WTC11 (cell line): ENCODE measurements around the gene CIT. TPM values are rescaled to one million over a fixed set of nuclear protein-coding genes. Genes with fewer than 3 reads are reported as not detected.

ENCODE experiments used
- ATAC-seq: fragments of 200-7000 bp; cut with Tn5 transposase; 2 replicates; pipeline ENCODE4 v1.10.0; 2021; ENCODE audit warnings: mild to moderate bottlenecking, moderate library complexity
- Bru-seq: library from RNA; stranded (reverse); fragments of 400-500 nt; gene quantifications from one replicate; lab custom pipeline; 2021; lab: Mats Ljungman, UMichigan
- CTCF ChIA-PET: fragments of 300-600 bp; sonication (Branson Sonifier 250); formaldehyde crosslinking; loops from one replicate; lab custom pipeline; 2021; ENCODE audit warnings: antibody characterized with exemption; lab: Charles Lee
- POLR2A ChIA-PET: fragments of 350-600 bp; sonication (Branson Sonifier 250); formaldehyde crosslinking; loops from one replicate; lab custom pipeline; 2021; ENCODE audit warnings: antibody characterized with exemption; lab: Charles Lee
- DNase-seq: peaks from one replicate; pipeline ENCODE4 v3.0.0; 2021; ENCODE audit warnings: low spot score
- H3K27ac Mint-ChIP-seq: 2 replicates; pipeline ENCODE4 v1.8.0; 2021; ENCODE audit warnings: mixed read lengths
- H3K27me3 Mint-ChIP-seq: 2 replicates; pipeline ENCODE4 v1.8.0; 2021; ENCODE audit warnings: low read depth, mild to moderate bottlenecking, moderate library complexity, mixed read lengths
- H3K36me3 Mint-ChIP-seq: 2 replicates; pipeline ENCODE4 v1.8.0; 2021; ENCODE audit warnings: mixed read lengths
- H3K4me1 Mint-ChIP-seq: 2 replicates; pipeline ENCODE4 v1.8.0; 2022; ENCODE audit warnings: mixed read lengths
- H3K4me3 Mint-ChIP-seq: 2 replicates; pipeline ENCODE4 v1.8.0; 2021; ENCODE audit warnings: mild to moderate bottlenecking, moderate library complexity, mixed read lengths
- H3K9me3 Mint-ChIP-seq: 2 replicates; pipeline ENCODE4 v1.8.0; 2021; ENCODE audit warnings: mixed read lengths
- ELF4 ChIP-seq: sonication (generic); formaldehyde crosslinking; IDR thresholded peaks from 2 replicates; pipeline ENCODE4 v1.8.1; 2022; ENCODE audit warnings: low read depth, mild to moderate bottlenecking, moderate library complexity, missing genetic modification reagents
- FOXK1 ChIP-seq: sonication (generic); formaldehyde crosslinking; IDR thresholded peaks from 2 replicates; pipeline ENCODE4 v1.8.0; 2022; ENCODE audit warnings: mild to moderate bottlenecking, moderate library complexity, missing genetic modification reagents
- FOXP1 ChIP-seq: sonication (generic); formaldehyde crosslinking; IDR thresholded peaks from 2 replicates; pipeline ENCODE4 v1.8.0; 2022; ENCODE audit warnings: missing genetic modification reagents, mild to moderate bottlenecking, moderate library complexity, borderline replicate concordance
- GRHL2 ChIP-seq: fragments of 250-450 bp; sonication (Bioruptor Pico); IDR thresholded peaks from 2 replicates; pipeline ENCODE4 v1.8.0; 2022; ENCODE audit warnings: mild to moderate bottlenecking, moderate library complexity; ENCODE audit not compliant: insufficient replicate concordance, severe bottlenecking
- GTF2I ChIP-seq: fragments of 250-450 bp; sonication (Bioruptor Pico); conservative IDR thresholded peaks from 2 replicates; pipeline ENCODE4 v1.4.0; 2021; ENCODE audit warnings: mild to moderate bottlenecking
- JAZF1 ChIP-seq: fragments of 250-450 bp; sonication (Bioruptor Pico); IDR thresholded peaks from 2 replicates; pipeline ENCODE4 v1.9.0; 2021; ENCODE audit warnings: moderate library complexity, mild to moderate bottlenecking, inconsistent platforms
- MYBL2 ChIP-seq: sonication (generic); formaldehyde crosslinking; IDR thresholded peaks from 2 replicates; pipeline ENCODE4 v1.8.1; 2023; ENCODE audit warnings: mild to moderate bottlenecking, moderate library complexity, missing genetic modification reagents
- NR2C2 ChIP-seq: sonication (generic); formaldehyde crosslinking; IDR thresholded peaks from 2 replicates; pipeline ENCODE4 v1.8.0; 2022; ENCODE audit warnings: mild to moderate bottlenecking, missing genetic modification reagents
- NR3C1 ChIP-seq: sonication (generic); formaldehyde crosslinking; conservative IDR thresholded peaks from 2 replicates; pipeline ENCODE4 v1.8.1; 2023; ENCODE audit warnings: low read depth, mild to moderate bottlenecking, missing genetic modification reagents
- RELA ChIP-seq: sonication (generic); formaldehyde crosslinking; IDR thresholded peaks from 2 replicates; pipeline ENCODE4 v1.8.1; 2022; ENCODE audit warnings: missing genetic modification reagents, mild to moderate bottlenecking, borderline replicate concordance
- RORB ChIP-seq: fragments of 250-450 bp; sonication (Bioruptor Pico); IDR thresholded peaks from 2 replicates; pipeline ENCODE4 v1.9.0; 2021; ENCODE audit warnings: mild to moderate bottlenecking
- SMAD3 ChIP-seq: sonication (generic); formaldehyde crosslinking; IDR thresholded peaks from 2 replicates; pipeline ENCODE4 v1.8.0; 2022; ENCODE audit warnings: missing genetic modification reagents, mild to moderate bottlenecking, borderline replicate concordance
- ZNF532 ChIP-seq: fragments of 250-450 bp; sonication (Bioruptor Pico); IDR thresholded peaks from 2 replicates; pipeline ENCODE4 v1.9.0; 2021; ENCODE audit warnings: mild to moderate bottlenecking, borderline replicate concordance
- long read RNA-seq, 3 experiments: library from RNA in 1 of 3; library from capped mRNA in 1 of 3; library from polyadenylated mRNA in 1 of 3; unstranded in 2 of 3; stranded (forward) in 1 of 3; transcript quantifications; one replicate each; pipeline ENCODE4 v2.0.0, GENCODE V29; 2021
- total RNA-seq: library from RNA; stranded (reverse); gene quantifications from 3 replicates; pipeline ENCODE4 v1.2.3, GENCODE V29; 2021
- TF ChIP-seq, protein P1 (sequence below): fragments of 250-450 bp; sonication (Bioruptor Pico); IDR thresholded peaks from 2 replicates; pipeline ENCODE4 v1.9.0; 2021; ENCODE audit warnings: moderate library complexity, mild to moderate bottlenecking, inconsistent platforms, borderline replicate concordance
- TF ChIP-seq, protein P2 (sequence below): sonication (generic); formaldehyde crosslinking; IDR thresholded peaks from 2 replicates; pipeline ENCODE4 v1.8.1; 2023; ENCODE audit warnings: mild to moderate bottlenecking, missing genetic modification reagents, moderate library complexity
- TF ChIP-seq, protein P3 (sequence below): sonication (generic); formaldehyde crosslinking; IDR thresholded peaks from 2 replicates; pipeline ENCODE4 v1.8.1; 2023; ENCODE audit warnings: mild to moderate bottlenecking, missing genetic modification reagents
- TF ChIP-seq, protein P4 (sequence below): sonication (generic); formaldehyde crosslinking; IDR thresholded peaks from 2 replicates; pipeline ENCODE4 v1.8.0; 2022; ENCODE audit warnings: mild to moderate bottlenecking, missing genetic modification reagents
- TF ChIP-seq, protein P5 (sequence below): sonication (generic); formaldehyde crosslinking; IDR thresholded peaks from 2 replicates; pipeline ENCODE4 v1.8.1; 2022; ENCODE audit warnings: missing genetic modification reagents, borderline replicate concordance

Gene CIT, protein sequence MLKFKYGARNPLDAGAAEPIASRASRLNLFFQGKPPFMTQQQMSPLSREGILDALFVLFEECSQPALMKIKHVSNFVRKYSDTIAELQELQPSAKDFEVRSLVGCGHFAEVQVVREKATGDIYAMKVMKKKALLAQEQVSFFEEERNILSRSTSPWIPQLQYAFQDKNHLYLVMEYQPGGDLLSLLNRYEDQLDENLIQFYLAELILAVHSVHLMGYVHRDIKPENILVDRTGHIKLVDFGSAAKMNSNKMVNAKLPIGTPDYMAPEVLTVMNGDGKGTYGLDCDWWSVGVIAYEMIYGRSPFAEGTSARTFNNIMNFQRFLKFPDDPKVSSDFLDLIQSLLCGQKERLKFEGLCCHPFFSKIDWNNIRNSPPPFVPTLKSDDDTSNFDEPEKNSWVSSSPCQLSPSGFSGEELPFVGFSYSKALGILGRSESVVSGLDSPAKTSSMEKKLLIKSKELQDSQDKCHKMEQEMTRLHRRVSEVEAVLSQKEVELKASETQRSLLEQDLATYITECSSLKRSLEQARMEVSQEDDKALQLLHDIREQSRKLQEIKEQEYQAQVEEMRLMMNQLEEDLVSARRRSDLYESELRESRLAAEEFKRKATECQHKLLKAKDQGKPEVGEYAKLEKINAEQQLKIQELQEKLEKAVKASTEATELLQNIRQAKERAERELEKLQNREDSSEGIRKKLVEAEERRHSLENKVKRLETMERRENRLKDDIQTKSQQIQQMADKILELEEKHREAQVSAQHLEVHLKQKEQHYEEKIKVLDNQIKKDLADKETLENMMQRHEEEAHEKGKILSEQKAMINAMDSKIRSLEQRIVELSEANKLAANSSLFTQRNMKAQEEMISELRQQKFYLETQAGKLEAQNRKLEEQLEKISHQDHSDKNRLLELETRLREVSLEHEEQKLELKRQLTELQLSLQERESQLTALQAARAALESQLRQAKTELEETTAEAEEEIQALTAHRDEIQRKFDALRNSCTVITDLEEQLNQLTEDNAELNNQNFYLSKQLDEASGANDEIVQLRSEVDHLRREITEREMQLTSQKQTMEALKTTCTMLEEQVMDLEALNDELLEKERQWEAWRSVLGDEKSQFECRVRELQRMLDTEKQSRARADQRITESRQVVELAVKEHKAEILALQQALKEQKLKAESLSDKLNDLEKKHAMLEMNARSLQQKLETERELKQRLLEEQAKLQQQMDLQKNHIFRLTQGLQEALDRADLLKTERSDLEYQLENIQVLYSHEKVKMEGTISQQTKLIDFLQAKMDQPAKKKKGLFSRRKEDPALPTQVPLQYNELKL (N-terminal part only)
- total RNA-seq (61.6 to 65.4 TPM (median 62.0 TPM) in 3 replicates), Bru-seq, nascent RNA (percentile 73 among the genes with signal in this experiment)
- long read RNA-seq, experiment 1, full-length matches to known transcripts = 4 of 81 reads
- long read RNA-seq, experiment 1, partial matches to known transcripts = 43 of 81 reads
- long read RNA-seq, experiment 1, other reads (novel, unspliced or antisense) = 34 of 81 reads
- long read RNA-seq, experiment 2, partial matches to known transcripts = 6 of 29 reads
- long read RNA-seq, experiment 2, other reads (novel, unspliced or antisense) = 23 of 29 reads
- long read RNA-seq, experiment 3, partial matches to known transcripts = 1 of 2 reads
- long read RNA-seq, experiment 3, other reads (novel, unspliced or antisense) = 1 of 2 reads

- H3K36me3 Mint-ChIP-seq = peaks cover 29% of the 10 kb centered on the region
- no peaks in the 10 kb centered on the region for H3K9me3 Mint-ChIP-seq
- H3K27ac Mint-ChIP-seq = peak within 1 kb of the TSS; percentile 73
- ChIA-PET POLR2A (interaction anchor here (0.5 to 1.4 kb wide), 3 partner anchors 44 to 142 kb away, joined by 3 to 7 read pairs (median 3); no protein-coding TSS in a partner anchor), CTCF (interaction anchor here (0.6 to 1.8 kb wide), 2 partner anchors 25 to 113 kb away, joined by 3 to 4 read pairs; no protein-coding TSS in a partner anchor)
- H3K4me3 Mint-ChIP-seq = peak within 1 kb of the TSS; percentile 88
- ATAC-seq = peak; percentile 98
- H3K27me3 Mint-ChIP-seq = peaks cover 6% of the 10 kb centered on the region
- H3K4me1 Mint-ChIP-seq = peaks cover 11% of the 10 kb centered on the region
- DNase-seq = peak; percentile 93
- TF ChIP-seq GTF2I (CRISPR knock-in tag) (no peak), FOXP1 (CRISPR knock-in tag) (peak; percentile 51; the same call in 1 of the 2 replicates), ZNF532 (CRISPR knock-in tag) (no peak), SMAD3 (CRISPR knock-in tag) (no peak), JAZF1 (CRISPR knock-in tag) (no peak), NR3C1 (CRISPR knock-in tag) (no peak), MYBL2 (CRISPR knock-in tag) (peak; percentile 97), RORB (no peak), NR2C2 (CRISPR knock-in tag) (no peak), ELF4 (no peak), RELA (CRISPR knock-in tag) (no peak), FOXK1 (no peak; the same call in 1 of the 2 replicates), GRHL2 (CRISPR knock-in tag) (no peak)
- TF ChIP-seq, protein P1, sequence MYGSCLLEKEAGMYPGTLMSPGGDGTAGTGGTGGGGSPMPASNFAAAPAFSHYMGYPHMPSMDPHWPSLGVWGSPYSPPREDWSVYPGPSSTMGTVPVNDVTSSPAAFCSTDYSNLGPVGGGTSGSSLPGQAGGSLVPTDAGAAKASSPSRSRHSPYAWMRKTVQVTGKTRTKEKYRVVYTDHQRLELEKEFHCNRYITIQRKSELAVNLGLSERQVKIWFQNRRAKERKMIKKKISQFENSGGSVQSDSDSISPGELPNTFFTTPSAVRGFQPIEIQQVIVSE (CRISPR knock-in tag) = no peak
- TF ChIP-seq, protein P2, sequence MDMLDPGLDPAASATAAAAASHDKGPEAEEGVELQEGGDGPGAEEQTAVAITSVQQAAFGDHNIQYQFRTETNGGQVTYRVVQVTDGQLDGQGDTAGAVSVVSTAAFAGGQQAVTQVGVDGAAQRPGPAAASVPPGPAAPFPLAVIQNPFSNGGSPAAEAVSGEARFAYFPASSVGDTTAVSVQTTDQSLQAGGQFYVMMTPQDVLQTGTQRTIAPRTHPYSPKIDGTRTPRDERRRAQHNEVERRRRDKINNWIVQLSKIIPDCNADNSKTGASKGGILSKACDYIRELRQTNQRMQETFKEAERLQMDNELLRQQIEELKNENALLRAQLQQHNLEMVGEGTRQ (CRISPR knock-in tag) = no peak
- TF ChIP-seq, protein P3, sequence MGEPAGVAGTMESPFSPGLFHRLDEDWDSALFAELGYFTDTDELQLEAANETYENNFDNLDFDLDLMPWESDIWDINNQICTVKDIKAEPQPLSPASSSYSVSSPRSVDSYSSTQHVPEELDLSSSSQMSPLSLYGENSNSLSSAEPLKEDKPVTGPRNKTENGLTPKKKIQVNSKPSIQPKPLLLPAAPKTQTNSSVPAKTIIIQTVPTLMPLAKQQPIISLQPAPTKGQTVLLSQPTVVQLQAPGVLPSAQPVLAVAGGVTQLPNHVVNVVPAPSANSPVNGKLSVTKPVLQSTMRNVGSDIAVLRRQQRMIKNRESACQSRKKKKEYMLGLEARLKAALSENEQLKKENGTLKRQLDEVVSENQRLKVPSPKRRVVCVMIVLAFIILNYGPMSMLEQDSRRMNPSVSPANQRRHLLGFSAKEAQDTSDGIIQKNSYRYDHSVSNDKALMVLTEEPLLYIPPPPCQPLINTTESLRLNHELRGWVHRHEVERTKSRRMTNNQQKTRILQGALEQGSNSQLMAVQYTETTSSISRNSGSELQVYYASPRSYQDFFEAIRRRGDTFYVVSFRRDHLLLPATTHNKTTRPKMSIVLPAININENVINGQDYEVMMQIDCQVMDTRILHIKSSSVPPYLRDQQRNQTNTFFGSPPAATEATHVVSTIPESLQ (CRISPR knock-in tag) = no peak
- TF ChIP-seq, protein P4, sequence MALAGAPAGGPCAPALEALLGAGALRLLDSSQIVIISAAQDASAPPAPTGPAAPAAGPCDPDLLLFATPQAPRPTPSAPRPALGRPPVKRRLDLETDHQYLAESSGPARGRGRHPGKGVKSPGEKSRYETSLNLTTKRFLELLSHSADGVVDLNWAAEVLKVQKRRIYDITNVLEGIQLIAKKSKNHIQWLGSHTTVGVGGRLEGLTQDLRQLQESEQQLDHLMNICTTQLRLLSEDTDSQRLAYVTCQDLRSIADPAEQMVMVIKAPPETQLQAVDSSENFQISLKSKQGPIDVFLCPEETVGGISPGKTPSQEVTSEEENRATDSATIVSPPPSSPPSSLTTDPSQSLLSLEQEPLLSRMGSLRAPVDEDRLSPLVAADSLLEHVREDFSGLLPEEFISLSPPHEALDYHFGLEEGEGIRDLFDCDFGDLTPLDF (CRISPR knock-in tag) = 0 out of 2 replicates have a peak, but pooled peaks have one; percentile 56
- TF ChIP-seq, protein P5, sequence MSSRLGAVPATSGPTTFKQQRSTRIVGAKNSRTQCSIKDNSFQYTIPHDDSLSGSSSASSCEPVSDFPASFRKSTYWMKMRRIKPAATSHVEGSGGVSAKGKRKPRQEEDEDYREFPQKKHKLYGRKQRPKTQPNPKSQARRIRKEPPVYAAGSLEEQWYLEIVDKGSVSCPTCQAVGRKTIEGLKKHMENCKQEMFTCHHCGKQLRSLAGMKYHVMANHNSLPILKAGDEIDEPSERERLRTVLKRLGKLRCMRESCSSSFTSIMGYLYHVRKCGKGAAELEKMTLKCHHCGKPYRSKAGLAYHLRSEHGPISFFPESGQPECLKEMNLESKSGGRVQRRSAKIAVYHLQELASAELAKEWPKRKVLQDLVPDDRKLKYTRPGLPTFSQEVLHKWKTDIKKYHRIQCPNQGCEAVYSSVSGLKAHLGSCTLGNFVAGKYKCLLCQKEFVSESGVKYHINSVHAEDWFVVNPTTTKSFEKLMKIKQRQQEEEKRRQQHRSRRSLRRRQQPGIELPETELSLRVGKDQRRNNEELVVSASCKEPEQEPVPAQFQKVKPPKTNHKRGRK (CRISPR knock-in tag) = no peak
Measured at GRCh38 chr12:119876761-119877638, at the start of gene CIT. CIT (minus strand) TSS chr12:119877320; CDS start chr12:119876168, 1,152 bp downstream.
